HS-5 (cell line): ENCODE measurements around the gene C19orf18.
"Not testable (repeated sequence)": the region's sequence is repeated elsewhere in the genome, so short reads cannot be mapped to it uniquely, and the experiment has no call there.

Experiments
- DNase-seq: peaks from one replicate; pipeline ENCODE4 v3.0.0-alpha.2; 2012; ENCODE audit warnings: low read depth

C19orf18 gene

GRCh38 chr19:57974434-57974833 is at the start of gene C19orf18:
Gene C19orf18, minus strand, starts transcription at chr19:57974534. Its CDS starts 102 bp downstream, at chr19:57974432.
- no peak for DNase-seq

GRCh38 chr19:58022283-58022660 is 47.9 kb upstream of the C19orf18 start:
- no peak for DNase-seq

GRCh38 chr19:58021541-58022282 is 47.4 kb upstream of the C19orf18 start:
- DNase-seq = no peak

GRCh38 chr19:58020129-58020528 is 45.8 kb upstream of the C19orf18 start:
- no peak for DNase-seq

GRCh38 chr19:58014141-58014540 is 39.8 kb upstream of the C19orf18 start:
- no peak for DNase-seq

- DNase-seq = no peak
Observed at GRCh38 chr19:58010507-58010906, 36.2 kb upstream of the C19orf18 start.

GRCh38 chr19:58009666-58010301 is 35.5 kb upstream of the C19orf18 start:
- DNase-seq = no peak

GRCh38 chr19:58009301-58009665 is 34.9 kb upstream of the C19orf18 start:
- DNase-seq = no peak

- DNase-seq = not testable (repeated sequence)
Observed at GRCh38 chr19:58008877-58009276, 34.5 kb upstream of the C19orf18 start.

- DNase-seq = no peak
Observed at GRCh38 chr19:58007285-58007684, 33.0 kb upstream of the C19orf18 start.

- DNase-seq = no peak
Observed at GRCh38 chr19:58003174-58003828, 29.0 kb upstream of the C19orf18 start.

- DNase-seq = peak; percentile 58
Observed at GRCh38 chr19:58002384-58003173, 28.2 kb upstream of the C19orf18 start, which contains the start of gene ZNF606. Gene ZNF606, minus strand, starts transcription at chr19:58002820. Its CDS starts 1,501 bp downstream, at chr19:58001319.

- no peak for DNase-seq
Observed at GRCh38 chr19:58001895-58002369, 27.6 kb upstream of the C19orf18 start.

GRCh38 chr19:58000677-58001076 is 26.3 kb upstream of the C19orf18 start:
- DNase-seq = no peak

GRCh38 chr19:57992841-57993240 is 18.5 kb upstream of the C19orf18 start:
- DNase-seq = no peak

GRCh38 chr19:57978586-57979289 is 4.4 kb upstream of the C19orf18 start:
- DNase-seq = no peak

GRCh38 chr19:57964761-57965160 is 9.6 kb downstream of the C19orf18 start:
- no peak for DNase-seq

- no peak for DNase-seq
Observed at GRCh38 chr19:57961785-57962184, 12.5 kb downstream of the C19orf18 start.

- DNase-seq = no peak
Observed at GRCh38 chr19:57954996-57955395, 19.3 kb downstream of the C19orf18 start.

GRCh38 chr19:57949702-57950101 is 24.6 kb downstream of the C19orf18 start:
- DNase-seq = no peak

GRCh38 chr19:57949296-57949695 is 25.0 kb downstream of the C19orf18 start:
- DNase-seq = no peak
